ENCODE data around the gene PCNX2. TPM values are rescaled to one million over a fixed set of nuclear protein-coding genes. Genes with fewer than 3 reads are reported as not detected.

Gene PCNX2
- total and polyA plus RNA-seq, 2 donors (not counting 3 experiments of a cell fraction or from before 2014, with no cell fraction given) = 6.6 to 11.0 TPM

DNA sequence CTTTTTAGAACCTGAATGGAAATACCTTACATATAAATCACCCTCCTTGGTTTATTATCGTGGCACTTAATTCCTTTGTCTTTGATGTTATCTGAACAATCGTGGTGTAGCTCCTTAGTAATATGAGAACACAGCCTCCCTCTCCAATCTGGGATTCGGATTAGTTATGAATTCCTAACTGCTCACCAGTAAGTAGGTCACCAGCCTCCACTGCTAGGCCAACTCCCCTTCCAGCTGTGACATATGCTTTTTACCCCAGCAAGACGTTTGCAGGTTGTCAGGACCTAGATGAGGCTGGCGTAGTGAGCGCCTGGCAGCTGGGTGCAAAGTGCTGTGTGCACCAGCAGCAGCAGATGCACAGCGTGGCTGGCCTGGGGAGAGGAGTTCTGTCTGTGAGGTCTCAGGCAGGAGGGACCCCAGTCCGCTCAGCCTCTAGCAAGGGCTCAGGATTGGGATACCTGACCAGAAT lies 306.9 kb downstream of the PCNX2 start:
- H3K4me2 ChIP-seq (ENCODE audit: insufficient read depth, low read length) = no peak overlapping the region
- H3K36me3 ChIP-seq (ENCODE audit: control insufficient read depth in 2 of 2, extremely low read depth in 1 of 2, insufficient read depth in 2 of 2, low read length in 2 of 2) = no peaks in the 10 kb centered on the region
- FAIRE-seq (no peak), DNase-seq (ENCODE audit: low read depth, low spot score) (no peak)
- TF ChIP-seq FOS (IDR thresholded peaks at IDR 0.05; ENCODE audit: borderline replicate concordance, insufficient read depth, low read length) = no peak
- TF ChIP-seq EZH2 (IDR thresholded peaks at IDR 0.05; ENCODE audit: borderline replicate concordance, low read depth, low read length, severe bottlenecking) = no peak
- TF ChIP-seq GATA2 (IDR thresholded peaks at IDR 0.05; ENCODE audit: insufficient read depth, insufficient read length, low read depth, low read length) = no peak
- no peak for TF ChIP-seq POLR2AphosphoS5 (IDR thresholded peaks at IDR 0.05; ENCODE audit: insufficient read depth, low read depth, low read length)
- TF ChIP-seq MYC (IDR thresholded peaks at IDR 0.05; ENCODE audit: low read depth, low read length) = no peak
- TF ChIP-seq JUN (IDR thresholded peaks at IDR 0.05; ENCODE audit: borderline replicate concordance, insufficient read depth, insufficient read length, low read depth) = no peak
- no peak for TF ChIP-seq POLR2A (IDR thresholded peaks at IDR 0.05; ENCODE audit: low read depth, low read length)
- no peak for TF ChIP-seq CTCF (IDR thresholded peaks at IDR 0.05; ENCODE audit: extremely low read depth in 1 of 2, insufficient read depth in 1 of 2, low read depth in 1 of 2, low read length in 2 of 2)
- TF ChIP-seq, protein P1, sequence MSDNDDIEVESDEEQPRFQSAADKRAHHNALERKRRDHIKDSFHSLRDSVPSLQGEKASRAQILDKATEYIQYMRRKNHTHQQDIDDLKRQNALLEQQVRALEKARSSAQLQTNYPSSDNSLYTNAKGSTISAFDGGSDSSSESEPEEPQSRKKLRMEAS (IDR thresholded peaks at IDR 0.05; ENCODE audit: insufficient read depth, insufficient read length) = no peak
- no peak overlapping the region for H3K27ac ChIP-seq (ENCODE audit: insufficient read depth, low read depth, low read length)
- H2AFZ ChIP-seq (ENCODE audit: low read depth, low read length) = no peak overlapping the region
- no peak overlapping the region for H3K9ac ChIP-seq (replicated peaks; ENCODE audit: extremely low read depth, insufficient read depth, low read length)
- dilution Hi-C loops (cut with MboI; ENCODE audit: extremely low pct_ligation_motif_present, low sequenced_read_pairs) (no loop called here), intact Hi-C loops (cut with micrococcal nuclease) (no loop called here)
- no peaks in the 10 kb centered on the region for H4K20me1 ChIP-seq (replicated peaks; ENCODE audit: control insufficient read depth, extremely low read depth, insufficient read depth, low read length)
- ChIA-PET CTCF (no interaction called here), POLR2A (no interaction called here)
- H3K9me3 ChIP-seq (replicated peaks; ENCODE audit: control insufficient read depth, insufficient read depth, low read length) = no peaks in the 10 kb centered on the region
- H3K4me3 ChIP-seq (replicated peaks in 1 of 3; ENCODE audit: insufficient read depth in 1 of 3, low read depth in 1 of 3, low read length in 3 of 3) = no peak overlapping the region
- H3K27me3 ChIP-seq (ENCODE audit: control insufficient read depth in 2 of 2, insufficient read depth in 2 of 2, low read length in 2 of 2) = no peaks in the 10 kb centered on the region
- no peaks in the 10 kb centered on the region for H3K9me1 ChIP-seq (replicated peaks; ENCODE audit: control insufficient read depth, extremely low read depth, insufficient read depth, low read length)
- H3K79me2 ChIP-seq (ENCODE audit: control insufficient read depth, insufficient read depth, low read length) = no peaks in the 10 kb centered on the region
- no TSS peak for BruUV-seq (replicated peaks)
- H3K4me1 ChIP-seq (ENCODE audit: control insufficient read depth, extremely low read depth, insufficient read depth, low read length) = no peaks in the 10 kb centered on the region
